Measurements from ENCODE around the gene CACNG5. TPM values are rescaled to one million over a fixed set of nuclear protein-coding genes. Genes with fewer than 3 reads are reported as not detected.

CACNG5 gene
- total RNA-seq, 1 donor from 2014 or later: not detected

- no peak for DNase-seq (ENCODE audit: low spot score, unreplicated experiment)
- H3K36me3 Mint-ChIP-seq (ENCODE audit: insufficient read depth): no peaks in the 10 kb centered on the region
- H3K9me3 Mint-ChIP-seq (ENCODE audit: low read depth): no peaks in the 10 kb centered on the region
- H3K4me1 Mint-ChIP-seq (ENCODE audit: low read depth): no peaks in the 10 kb centered on the region
- H3K27ac Mint-ChIP-seq: no peak overlapping the region
- TF ChIP-seq CTCF (IDR thresholded peaks at IDR 0.05; ENCODE audit: unreplicated experiment): no peak
- peaks cover 10% of the 10 kb centered on the region for H3K27me3 Mint-ChIP-seq
- no peak overlapping the region for H3K4me3 Mint-ChIP-seq (ENCODE audit: low read depth)
Observed at GRCh38 chr17:66850692-66851091, 15.8 kb downstream of the CACNG5 start.

GRCh38 chr17:66855204-66855603 lies 20.3 kb downstream of the CACNG5 start:
- Mint-ChIP-seq H3K27me3 (peaks cover 13% of the 10 kb centered on the region), H3K4me1 (ENCODE audit: low read depth) (no peaks in the 10 kb centered on the region), H3K27ac (no peak overlapping the region), H3K36me3 (ENCODE audit: insufficient read depth) (no peaks in the 10 kb centered on the region), H3K4me3 (ENCODE audit: low read depth) (no peak overlapping the region), H3K9me3 (ENCODE audit: low read depth) (no peaks in the 10 kb centered on the region)
- peak; percentile 20 for TF ChIP-seq CTCF (IDR thresholded peaks at IDR 0.05; ENCODE audit: unreplicated experiment)
- DNase-seq (ENCODE audit: low spot score, unreplicated experiment): no peak

- H3K27ac Mint-ChIP-seq: no peak overlapping the region
- no peaks in the 10 kb centered on the region for H3K36me3 Mint-ChIP-seq (ENCODE audit: insufficient read depth)
Observed at GRCh38 chr17:66858226-66859083, 23.5 kb downstream of the CACNG5 start.

GRCh38 chr17:66859353-66859752 lies 24.4 kb downstream of the CACNG5 start:
- H3K4me3 Mint-ChIP-seq (ENCODE audit: low read depth): no peak overlapping the region
- H3K36me3 Mint-ChIP-seq (ENCODE audit: insufficient read depth): no peaks in the 10 kb centered on the region
- H3K9me3 Mint-ChIP-seq (ENCODE audit: low read depth): no peaks in the 10 kb centered on the region
- TF ChIP-seq CTCF (IDR thresholded peaks at IDR 0.05; ENCODE audit: unreplicated experiment): no peak
- no peak overlapping the region for H3K27ac Mint-ChIP-seq
- DNase-seq (ENCODE audit: low spot score, unreplicated experiment): no peak
- no peaks in the 10 kb centered on the region for H3K4me1 Mint-ChIP-seq (ENCODE audit: low read depth)
- H3K27me3 Mint-ChIP-seq: peaks cover 6% of the 10 kb centered on the region

More at GRCh38 chr17:66858226-66859083, 23.5 kb downstream of the CACNG5 start:
- Mint-ChIP-seq H3K27me3 (peaks cover 6% of the 10 kb centered on the region), H3K9me3 (ENCODE audit: low read depth) (no peaks in the 10 kb centered on the region), H3K4me3 (ENCODE audit: low read depth) (no peak overlapping the region), H3K4me1 (ENCODE audit: low read depth) (no peaks in the 10 kb centered on the region)
- no peak for TF ChIP-seq CTCF (IDR thresholded peaks at IDR 0.05; ENCODE audit: unreplicated experiment)
- no peak for DNase-seq (ENCODE audit: low spot score, unreplicated experiment)

GRCh38 chr17:66860204-66860603 lies 25.3 kb downstream of the CACNG5 start:
- Mint-ChIP-seq H3K4me3 (ENCODE audit: low read depth) (no peak overlapping the region), H3K36me3 (ENCODE audit: insufficient read depth) (no peaks in the 10 kb centered on the region), H3K4me1 (ENCODE audit: low read depth) (no peaks in the 10 kb centered on the region), H3K9me3 (ENCODE audit: low read depth) (no peaks in the 10 kb centered on the region), H3K27ac (no peak overlapping the region), H3K27me3 (peaks cover 6% of the 10 kb centered on the region)
- DNase-seq (ENCODE audit: low spot score, unreplicated experiment): no peak
- no peak for TF ChIP-seq CTCF (IDR thresholded peaks at IDR 0.05; ENCODE audit: unreplicated experiment)

Measured in progenitor cell of endocrine pancreas (in vitro differentiated cells).